IMR-90 (cell line): ENCODE results near the gene NAB2. TPM values are rescaled to one million over a fixed set of nuclear protein-coding genes. Genes with fewer than 3 reads are reported as not detected.

Experiments
- ATAC-seq: fragments of 200-7000 bp; cut with Tn5 transposase; 2 replicates; pipeline ENCODE4 v1.9.1; 2020; ENCODE audit warnings: low read depth, mild to moderate bottlenecking, moderate library complexity
- BruUV-seq: library from RNA; stranded (reverse); fragments of 400-500 nt; replicated peaks from 2 replicates; lab custom pipeline; 2021; lab: Mats Ljungman, UMichigan
- CTCF ChIA-PET: fragments of 300-600 bp; formaldehyde crosslinking; extraction: SDS; loops from one replicate; lab custom pipeline; 2021; ENCODE audit warnings: antibody characterized with exemption; lab: Yijun Ruan, JAX
- POLR2A ChIA-PET: fragments of 300-600 bp; sonication (Branson Sonifier 250); formaldehyde crosslinking; loops from one replicate; lab custom pipeline; 2022; ENCODE audit warnings: antibody characterized with exemption; ENCODE audit not compliant: unreplicated experiment; lab: Charles Lee
- DNase-seq: peaks from one replicate; pipeline ENCODE4 v3.0.0; 2013
- H2AFZ ChIP-seq: replicated peaks from 2 replicates; pipeline ENCODE3; 2013; ENCODE audit warnings: low read length, mild to moderate bottlenecking; ENCODE audit not compliant: poor library complexity
- H2AK5ac ChIP-seq: 2 replicates; pipeline ENCODE4 v1.6.1; 2013; ENCODE audit warnings: low read depth, low read length, inconsistent platforms
- H2AK9ac ChIP-seq: replicated peaks from 2 replicates; pipeline ENCODE3; 2013; ENCODE audit warnings: mild to moderate bottlenecking, low read depth, low read length, moderate library complexity; ENCODE audit not compliant: poor library complexity
- H2BK120ac ChIP-seq: 2 replicates; pipeline ENCODE4 v1.6.1; 2013; ENCODE audit warnings: low read depth, low read length, inconsistent platforms
- H2BK15ac ChIP-seq: 3 replicates; pipeline ENCODE4 v1.6.1; 2013; ENCODE audit warnings: low read depth, low read length, inconsistent platforms
- H2BK20ac ChIP-seq: 2 replicates; pipeline ENCODE4 v1.6.1; 2013; ENCODE audit warnings: low read depth, mild to moderate bottlenecking, inconsistent platforms, low read length, moderate library complexity
- H2BK5ac ChIP-seq: 2 replicates; pipeline ENCODE4 v1.6.1; 2013; ENCODE audit warnings: mild to moderate bottlenecking, low read depth, low read length, inconsistent platforms; ENCODE audit not compliant: poor library complexity, severe bottlenecking
- H3K14ac ChIP-seq: replicated peaks from 2 replicates; pipeline ENCODE4 v1.6.1; 2013; ENCODE audit warnings: low read depth, low read length, inconsistent platforms
- H3K18ac ChIP-seq: 2 replicates; pipeline ENCODE4 v1.6.1; 2013; ENCODE audit warnings: low read depth, low read length, control low read depth
- H3K23ac ChIP-seq: 2 replicates; pipeline ENCODE4 v1.6.1; 2013; ENCODE audit warnings: low read depth, low read length, inconsistent platforms
- H3K27ac ChIP-seq: 2 replicates; pipeline ENCODE4 v1.5.1; 2013; ENCODE audit warnings: mild to moderate bottlenecking, control low read depth, low read length; ENCODE audit not compliant: insufficient read depth
- H3K27me3 ChIP-seq: 2 replicates; pipeline ENCODE4 v1.6.1; 2013; ENCODE audit warnings: low read length; ENCODE audit not compliant: control insufficient read depth, insufficient read depth
- H3K36me3 ChIP-seq: 2 replicates; pipeline ENCODE4 v1.6.1; 2013; ENCODE audit warnings: low read length, mixed read lengths; ENCODE audit not compliant: control insufficient read depth, insufficient read depth
- H3K4ac ChIP-seq: 2 replicates; pipeline ENCODE4 v1.6.1; 2013; ENCODE audit warnings: low read depth, low read length, inconsistent platforms
- H3K4me1 ChIP-seq: 2 replicates; pipeline ENCODE4 v1.6.1; 2013; ENCODE audit warnings: low read length, mixed read lengths; ENCODE audit not compliant: control insufficient read depth, insufficient read depth
- H3K4me2 ChIP-seq: 2 replicates; pipeline ENCODE4 v1.6.1; 2013; ENCODE audit warnings: low read depth, mild to moderate bottlenecking, control low read depth, low read length, moderate library complexity
- H3K4me3 ChIP-seq: 2 replicates; pipeline ENCODE4 v1.5.1; 2013; ENCODE audit warnings: low read depth, mild to moderate bottlenecking, control low read depth, low read length, moderate library complexity; ENCODE audit not compliant: insufficient read depth
- H3K56ac ChIP-seq: 2 replicates; pipeline ENCODE4 v1.6.1; 2013; ENCODE audit warnings: low read length, inconsistent platforms; ENCODE audit not compliant: insufficient read depth; ENCODE audit errors: extremely low read depth
- H3K79me1 ChIP-seq, 2 experiments: 2 replicates each; pipeline ENCODE4 v1.6.1; 2013; ENCODE audit warnings: low read length in 2 of 2, inconsistent platforms in 1 of 2, low read depth in 1 of 2
- H3K9ac ChIP-seq: 2 replicates; pipeline ENCODE4 v1.6.1; 2013; ENCODE audit warnings: low read depth, low read length, control low read depth
- H3K9me1 ChIP-seq: 2 replicates; pipeline ENCODE4 v1.6.1; 2013; ENCODE audit warnings: low read length, inconsistent platforms; ENCODE audit not compliant: insufficient read depth
- H3K9me3 ChIP-seq: 2 replicates; pipeline ENCODE4 v1.6.1; 2013; ENCODE audit warnings: low read length; ENCODE audit not compliant: control insufficient read depth, insufficient read depth
- H4K20me1 ChIP-seq: 2 replicates; pipeline ENCODE4 v1.6.1; 2013; ENCODE audit warnings: low read length, inconsistent platforms; ENCODE audit not compliant: insufficient read depth
- H4K5ac ChIP-seq: 2 replicates; pipeline ENCODE4 v1.6.1; 2013; ENCODE audit warnings: mild to moderate bottlenecking, low read depth, low read length, control low read depth
- H4K8ac ChIP-seq, 2 experiments: 2 replicates each; pipeline ENCODE4 v1.6.1; 2013; ENCODE audit warnings: low read depth in 2 of 2, low read length in 2 of 2, control low read depth in 1 of 2, inconsistent platforms in 1 of 2
- H4K91ac ChIP-seq: 2 replicates; pipeline ENCODE4 v1.6.1; 2013; ENCODE audit warnings: low read depth, low read length, inconsistent platforms; ENCODE audit not compliant: insufficient read depth
- BHLHE40 ChIP-seq: fragments of 150-350 bp; IDR thresholded peaks from 2 replicates; pipeline ENCODE4 v1.6.1; 2016; ENCODE audit warnings: mild to moderate bottlenecking, low read depth, low read length
- CEBPB ChIP-seq: IDR thresholded peaks from 2 replicates; pipeline ENCODE4 v1.6.1; 2012; ENCODE audit warnings: low read depth, low read length, improper control_type of control experiment
- CHD1 ChIP-seq: IDR thresholded peaks from 2 replicates; pipeline ENCODE4 v1.6.1; 2012; ENCODE audit warnings: low read depth, low read length, improper control_type of control experiment
- CTCF ChIP-seq: conservative IDR thresholded peaks from 2 replicates; pipeline ENCODE4 v1.5.1; 2012; ENCODE audit warnings: mild to moderate bottlenecking, low read depth, low read length, improper control_type of control experiment
- ELK1 ChIP-seq: fragments of 150-350 bp; IDR thresholded peaks from 2 replicates; pipeline ENCODE4 v1.6.1; 2016; ENCODE audit warnings: low read depth, mild to moderate bottlenecking, low read length, moderate library complexity, borderline replicate concordance
- FOS ChIP-seq: fragments of 150-350 bp; IDR thresholded peaks from 2 replicates; pipeline ENCODE4 v1.6.1; 2016; ENCODE audit warnings: low read depth, low read length
- MAFK ChIP-seq: IDR thresholded peaks from 2 replicates; pipeline ENCODE4 v1.6.1; 2012; ENCODE audit warnings: low read depth, low read length, improper control_type of control experiment
- MAZ ChIP-seq: IDR thresholded peaks from 2 replicates; pipeline ENCODE4 v1.6.1; 2012; ENCODE audit warnings: low read depth, mild to moderate bottlenecking, low read length, improper control_type of control experiment, moderate library complexity, borderline replicate concordance
- MXI1 ChIP-seq: IDR thresholded peaks from 2 replicates; pipeline ENCODE4 v1.6.1; 2012; ENCODE audit warnings: low read depth, mild to moderate bottlenecking, low read length, moderate library complexity, borderline replicate concordance
- NFE2L2 ChIP-seq: fragments of 150-350 bp; IDR thresholded peaks from 2 replicates; pipeline ENCODE4 v1.6.1; 2016; ENCODE audit warnings: low read depth, mild to moderate bottlenecking, low read length
- POLR2A ChIP-seq: IDR thresholded peaks from 2 replicates; pipeline ENCODE4 v1.6.1; 2012; ENCODE audit warnings: mild to moderate bottlenecking, low read depth, low read length
- RAD21 ChIP-seq: IDR thresholded peaks from 2 replicates; pipeline ENCODE4 v1.6.1; 2012; ENCODE audit warnings: low read length, improper control_type of control experiment
- RCOR1 ChIP-seq: IDR thresholded peaks from 2 replicates; pipeline ENCODE4 v1.6.1; 2012; ENCODE audit warnings: mild to moderate bottlenecking, low read length, improper control_type of control experiment; ENCODE audit not compliant: insufficient replicate concordance
- RFX5 ChIP-seq: IDR thresholded peaks from 2 replicates; pipeline ENCODE4 v1.8.0; 2012; ENCODE audit warnings: low read depth, mild to moderate bottlenecking, low read length, moderate library complexity
- SMC3 ChIP-seq: fragments of 150-350 bp; IDR thresholded peaks from 2 replicates; pipeline ENCODE4 v1.6.1; 2016; ENCODE audit warnings: low read depth, mild to moderate bottlenecking, antibody characterized with exemption, low read length, moderate library complexity
- USF2 ChIP-seq: fragments of 150-350 bp; IDR thresholded peaks from 2 replicates; pipeline ENCODE4 v1.6.1; 2017; ENCODE audit warnings: mild to moderate bottlenecking, antibody characterized with exemption, low read length, low read depth
- WGBS, 2 experiments: methylation state at CpG; one replicate each; pipeline versions ENCODE4 v1.1.5 to v1.1.7; 2013; ENCODE audit warnings: missing lambda C conversion rate in 2 of 2; ENCODE audit not compliant: insufficient read length in 1 of 2; ENCODE audit errors: extremely low coverage in 2 of 2; 5-methylcytosine and 5-hydroxymethylcytosine counted together
- dilution Hi-C: fragments of 300-500 bp; cut with HindIII; formaldehyde crosslinking; loops from one replicate; pipeline ENCODE4 v1.14.3; 2018; ENCODE audit warnings: low sequenced_read_pairs; ENCODE audit not compliant: unreplicated experiment
- in situ Hi-C: fragments of 300-500 bp; cut with MboI; formaldehyde crosslinking; loops from 3 replicates; pipeline ENCODE4 v1.14.3; 2019; ENCODE audit warnings: low sequenced_read_pairs, inconsistent platforms, mixed read lengths
- intact Hi-C: fragments of 100-400 bp; cut with micrococcal nuclease; formaldehyde crosslinking; loops from 2 replicates; pipeline ENCODE4 v1.10.0; 2022
- polyA plus RNA-seq, 3 experiments: library from polyadenylated mRNA; depleted of rRNA; stranded (reverse); fragments of >200 nt; gene quantifications; 2 replicates each; pipeline ENCODE4 v1.2.3, GENCODE V29; 2012; ENCODE audit warnings: low replicate concordance in 1 of 3
- total RNA-seq: library from RNA; depleted of rRNA; stranded (reverse); fragments of >200 nt; gene quantifications from 2 replicates; pipeline ENCODE4 v1.2.3, GENCODE V29; 2012

The NAB2 gene
- total and polyA plus RNA-seq, 2 of the 4 experiments (the other 2 are of a cell fraction) = 65.1 to 68.8 TPM

GRCh38 chr12:57049119-57049446 is 39.8 kb upstream of the NAB2 start:
- Histone ChIP-seq H3K14ac (no peak overlapping the region), H3K4me2 (no peak overlapping the region), H2BK20ac (no peak overlapping the region), H3K9ac (no peak overlapping the region), H2BK15ac (no peak overlapping the region), H3K9me3 (no peaks in the 10 kb centered on the region), H3K9me1 (no peaks in the 10 kb centered on the region; the same call in 1 of the 2 replicates), H3K27ac (no peak overlapping the region), H3K4ac (no peak overlapping the region), H3K36me3 (no peaks in the 10 kb centered on the region), H3K23ac (no peak overlapping the region), H3K4me3 (no peak overlapping the region), H3K18ac (no peak overlapping the region), H4K8ac (no peak overlapping the region), H2BK5ac (no peak overlapping the region), H4K5ac (no peak overlapping the region), H3K4me1 (peaks cover 3% of the 10 kb centered on the region; the same call in 1 of the 2 replicates), H3K56ac (no peak overlapping the region), H2AK9ac (no peak overlapping the region), H2AFZ (no peak overlapping the region), H2BK120ac (no peak overlapping the region), H3K79me1 (no peaks in the 10 kb centered on the region), H2AK5ac (no peak overlapping the region), H4K91ac (no peak overlapping the region), H4K20me1 (peaks cover 10% of the 10 kb centered on the region; the same call in 1 of the 2 replicates), H3K27me3 (peaks cover 14% of the 10 kb centered on the region)
- intact Hi-C loops (no loop called here), dilution Hi-C loops (no loop called here), in situ Hi-C loops (no loop called here)
- TF ChIP-seq USF2 (no peak), MAZ (no peak), MXI1 (no peak), NFE2L2 (no peak), RAD21 (no peak), SMC3 (no peak), CHD1 (no peak), CTCF (no peak), RCOR1 (no peak), FOS (no peak), CEBPB (no peak), ELK1 (no peak), RFX5 (no peak), POLR2A (no peak), MAFK (no peak), BHLHE40 (no peak)
- WGBS, 2 experiments = no CpG with 5 or more reads among the region's 4 CpGs
- no peak for DNase-seq
- no peak for ATAC-seq
- CTCF ChIA-PET = no interaction called here
- POLR2A ChIA-PET = no interaction called here
- BruUV-seq = no TSS peak
